Stomach (tissue), 4 donors: Measurements from ENCODE around the gene KHSRP.

Experiments used
- CTCF ChIP-seq, 7 experiments: fragments of 450-650 bp in 4 of 7; fragments of 200-600 bp in 3 of 7; sonication (generic) in 3 of 7; IDR thresholded peaks; one replicate each; pipeline ENCODE4 v1.5.1; 2016 to 2019; ENCODE audit warnings: antibody characterized with exemption in 7 of 7, control low read depth in 2 of 7, mild to moderate bottlenecking in 1 of 7
- POLR2A ChIP-seq, 4 donors: fragments of 450-650 bp; IDR thresholded peaks; one replicate each; pipeline ENCODE4 v1.6.1; 2016; ENCODE audit warnings: antibody characterized with exemption in 4 of 4, control low read depth in 2 of 4, mild to moderate bottlenecking in 1 of 4, moderate library complexity in 1 of 4

GRCh38 chr19:6424195-6424938 lies at the start of gene KHSRP:
- TF ChIP-seq POLR2A (IDR thresholded peaks at IDR 0.05) (no peak), CTCF (IDR thresholded peaks at IDR 0.05) (no peak)
